ENCODE data around the gene ACSF2.
"Not testable (repeated sequence)": the region's sequence is repeated elsewhere in the genome, so short reads cannot be mapped to it uniquely, and the experiment has no call there.

ACSF2 gene

DNA sequence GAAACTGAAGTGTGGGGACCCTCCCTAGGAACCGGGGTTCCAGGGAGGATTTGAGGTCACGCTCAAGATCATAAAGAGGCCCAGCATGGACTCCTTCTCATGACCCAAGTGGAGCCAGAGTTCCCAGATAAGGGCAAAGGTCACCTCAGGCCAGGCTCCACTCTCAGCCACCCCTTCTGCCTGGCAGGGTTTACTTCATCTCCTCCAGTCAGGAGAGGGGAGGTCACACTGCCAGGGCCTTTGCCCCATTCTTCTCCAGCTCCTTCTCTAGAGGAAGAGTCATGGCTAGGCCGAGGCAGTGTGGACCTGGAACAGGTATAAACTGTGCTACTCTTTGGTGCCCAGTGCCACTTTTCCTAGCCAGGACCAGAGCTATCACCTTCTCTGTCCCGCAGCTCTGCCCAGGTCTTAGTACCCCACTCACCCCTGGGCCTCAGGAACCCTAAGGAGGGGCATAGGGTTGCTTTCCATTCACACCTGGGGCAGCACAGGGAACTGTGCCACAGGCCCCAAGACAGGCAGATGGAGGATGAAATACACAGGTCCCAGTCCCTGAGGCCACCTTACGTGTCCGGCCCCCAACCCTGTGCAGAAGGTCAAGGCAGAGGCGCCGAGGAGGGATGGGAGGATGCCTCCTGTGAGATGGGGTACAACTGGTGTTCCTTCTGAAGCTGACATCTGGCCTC lies 879 bp upstream of the ACSF2 start:
- peak overlapping the region; percentile 74 to 82 for H3K27ac ChIP-seq (ENCODE audit: low read depth in 2 of 2, low read length in 2 of 2)
- H3K27me3 ChIP-seq (ENCODE audit: control insufficient read depth in 2 of 2, insufficient read depth in 2 of 2, low read length in 2 of 2) = no peaks in the 10 kb centered on the region
- H3K9me3 ChIP-seq (ENCODE audit: control insufficient read depth in 2 of 2, low read length in 2 of 2) = no peaks in the 10 kb centered on the region
- H3K4me1 ChIP-seq (ENCODE audit: control insufficient read depth in 2 of 2, insufficient read depth in 2 of 2, low read length in 2 of 2) = peaks cover 30 to 42% of the 10 kb centered on the region in 2 donors
- peak overlapping the region; percentile 80 for H3K9ac ChIP-seq (ENCODE audit: low read depth in 1 of 2, low read length in 2 of 2)
- H3K4me3 ChIP-seq (ENCODE audit: low read length in 2 of 2) = peak overlapping the region; percentile 72 to 78
- no peaks in the 10 kb centered on the region for H3K36me3 ChIP-seq (ENCODE audit: control insufficient read depth in 2 of 2, insufficient read depth in 2 of 2, low read length in 2 of 2)

DNA sequence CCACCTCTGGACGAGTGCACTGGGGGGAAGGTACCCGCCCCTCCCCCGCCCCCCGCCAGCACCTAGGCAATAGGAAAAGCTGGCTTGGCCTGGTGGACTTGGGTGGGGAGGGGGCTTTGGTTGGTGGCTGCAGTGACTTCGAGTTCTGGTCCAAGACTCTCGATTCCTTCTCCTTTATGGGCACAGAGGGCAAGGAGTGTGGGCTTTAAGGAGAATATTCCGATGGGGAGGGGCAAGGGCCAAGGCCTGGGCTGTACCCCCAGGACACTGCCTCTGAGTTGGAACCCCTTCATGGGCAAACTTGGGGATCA lies 409 bp downstream of the ACSF2 start:
- peak overlapping the region; percentile 78 to 90 for H3K9ac ChIP-seq (ENCODE audit: low read depth in 1 of 2, low read length in 2 of 2)
- peaks cover 0 to 2% of the 10 kb centered on the region in 2 donors for H3K36me3 ChIP-seq (ENCODE audit: control insufficient read depth in 2 of 2, insufficient read depth in 2 of 2, low read length in 2 of 2)
- peaks cover 30 to 42% of the 10 kb centered on the region in 2 donors for H3K4me1 ChIP-seq (ENCODE audit: control insufficient read depth in 2 of 2, insufficient read depth in 2 of 2, low read length in 2 of 2)
- H3K9me3 ChIP-seq (ENCODE audit: control insufficient read depth in 2 of 2, low read length in 2 of 2) = no peaks in the 10 kb centered on the region
- no peaks in the 10 kb centered on the region for H3K27me3 ChIP-seq (ENCODE audit: control insufficient read depth in 2 of 2, insufficient read depth in 2 of 2, low read length in 2 of 2)
- peak overlapping the region; percentile 82 for H3K27ac ChIP-seq (ENCODE audit: low read depth in 2 of 2, low read length in 2 of 2)
- peak overlapping the region; percentile 79 to 88 for H3K4me3 ChIP-seq (ENCODE audit: low read length in 2 of 2)

DNA sequence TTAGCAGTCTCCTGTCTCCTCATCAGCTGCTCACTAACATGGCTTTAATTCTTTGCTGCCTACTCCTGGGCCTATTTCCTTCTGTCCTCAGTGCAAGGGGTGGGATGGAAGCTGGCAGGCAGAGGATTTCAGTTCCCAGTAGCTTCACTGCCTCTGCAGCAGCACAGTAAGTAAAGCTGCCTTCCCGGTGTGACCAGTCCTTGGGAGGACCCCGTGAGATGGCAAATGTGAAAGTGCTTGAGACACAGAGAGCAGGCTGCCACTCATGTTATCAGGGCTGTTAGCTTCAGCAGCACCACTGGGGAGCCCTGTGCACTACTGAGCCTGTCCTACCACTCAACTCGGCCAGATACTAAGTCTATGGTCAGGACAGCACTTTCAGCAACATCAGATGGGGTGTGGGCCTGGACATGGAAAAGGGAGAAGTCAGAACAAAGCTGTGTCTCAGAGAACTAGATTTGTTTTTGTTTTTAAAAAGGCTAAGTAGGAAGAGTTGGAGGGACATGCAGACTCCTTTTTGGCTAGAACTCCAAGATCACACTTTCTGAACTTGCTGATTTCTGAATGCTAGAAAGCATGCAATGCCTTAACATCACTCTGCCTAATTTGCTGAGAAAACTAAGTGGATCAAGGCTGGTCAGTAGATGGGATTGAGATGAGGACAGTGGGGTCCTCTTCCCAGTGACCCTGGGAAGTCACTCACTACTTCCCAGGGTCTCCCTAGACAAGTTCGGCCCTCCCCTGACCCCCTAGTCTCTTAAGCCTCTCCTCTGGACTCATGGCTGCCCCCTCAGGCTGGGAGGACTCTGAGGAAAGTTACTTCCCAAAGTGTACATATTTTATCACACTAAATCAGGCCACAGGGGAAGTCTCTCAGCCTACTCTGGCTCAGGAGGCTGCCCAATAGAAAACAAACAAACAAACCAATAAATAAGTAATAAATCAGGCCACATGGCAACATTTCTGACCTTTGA lies 1.1 kb downstream of the ACSF2 start:
- Histone ChIP-seq H3K9ac (ENCODE audit: low read depth in 1 of 2, low read length in 2 of 2) (peak overlapping the region; percentile 78 to 90), H3K4me1 (ENCODE audit: control insufficient read depth in 2 of 2, insufficient read depth in 2 of 2, low read length in 2 of 2) (peaks cover 26 to 40% of the 10 kb centered on the region in 2 donors)

DNA sequence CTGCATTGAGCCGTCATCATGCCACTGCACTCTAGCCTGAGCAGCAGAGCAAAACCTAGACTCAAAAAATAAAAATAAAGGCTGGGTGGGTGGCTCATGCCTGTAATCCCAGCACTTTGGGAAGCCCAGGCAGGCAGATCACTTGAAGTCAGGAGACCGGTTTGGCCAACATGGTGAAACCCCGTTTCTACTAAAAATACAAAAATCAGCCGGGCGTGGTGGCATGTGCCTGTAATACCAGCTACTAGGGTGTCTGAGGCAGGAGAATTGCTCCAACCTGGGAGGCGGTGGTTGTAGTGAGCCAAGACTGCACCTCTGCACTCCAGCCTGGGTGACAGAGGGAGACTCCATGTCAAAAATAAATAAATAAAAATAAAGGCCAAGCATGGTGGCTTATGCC lies 2.1 kb downstream of the ACSF2 start:
- Histone ChIP-seq H3K4me3 (ENCODE audit: low read length in 2 of 2) (peak overlapping the region; percentile 33 to 88), H3K4me1 (ENCODE audit: control insufficient read depth in 2 of 2, insufficient read depth in 2 of 2, low read length in 2 of 2) (peaks cover 26 to 40% of the 10 kb centered on the region in 2 donors), H3K36me3 (ENCODE audit: control insufficient read depth in 2 of 2, insufficient read depth in 2 of 2, low read length in 2 of 2) (peaks cover 2 to 13% of the 10 kb centered on the region in 2 donors), H3K9ac (ENCODE audit: low read depth in 1 of 2, low read length in 2 of 2) (peak overlapping the region in 1 of 2 donors; percentile 21)
- H3K9me3 ChIP-seq (ENCODE audit: control insufficient read depth in 2 of 2, low read length in 2 of 2); H3K27me3 ChIP-seq (ENCODE audit: control insufficient read depth in 2 of 2, insufficient read depth in 2 of 2, low read length in 2 of 2); H3K27ac ChIP-seq (ENCODE audit: low read depth in 2 of 2, low read length in 2 of 2): not testable (repeated sequence)

More for the DNA sequence above, 1.1 kb downstream of the ACSF2 start:
- H3K36me3 ChIP-seq (ENCODE audit: control insufficient read depth in 2 of 2, insufficient read depth in 2 of 2, low read length in 2 of 2) = peaks cover under 1 to 6% of the 10 kb centered on the region in 2 donors
- peak overlapping the region; percentile 82 for H3K27ac ChIP-seq (ENCODE audit: low read depth in 2 of 2, low read length in 2 of 2)
- no peaks in the 10 kb centered on the region for H3K27me3 ChIP-seq (ENCODE audit: control insufficient read depth in 2 of 2, insufficient read depth in 2 of 2, low read length in 2 of 2)
- H3K4me3 ChIP-seq (ENCODE audit: low read length in 2 of 2) = peak overlapping the region; percentile 79 to 88
- no peaks in the 10 kb centered on the region for H3K9me3 ChIP-seq (ENCODE audit: control insufficient read depth in 2 of 2, low read length in 2 of 2)

DNA sequence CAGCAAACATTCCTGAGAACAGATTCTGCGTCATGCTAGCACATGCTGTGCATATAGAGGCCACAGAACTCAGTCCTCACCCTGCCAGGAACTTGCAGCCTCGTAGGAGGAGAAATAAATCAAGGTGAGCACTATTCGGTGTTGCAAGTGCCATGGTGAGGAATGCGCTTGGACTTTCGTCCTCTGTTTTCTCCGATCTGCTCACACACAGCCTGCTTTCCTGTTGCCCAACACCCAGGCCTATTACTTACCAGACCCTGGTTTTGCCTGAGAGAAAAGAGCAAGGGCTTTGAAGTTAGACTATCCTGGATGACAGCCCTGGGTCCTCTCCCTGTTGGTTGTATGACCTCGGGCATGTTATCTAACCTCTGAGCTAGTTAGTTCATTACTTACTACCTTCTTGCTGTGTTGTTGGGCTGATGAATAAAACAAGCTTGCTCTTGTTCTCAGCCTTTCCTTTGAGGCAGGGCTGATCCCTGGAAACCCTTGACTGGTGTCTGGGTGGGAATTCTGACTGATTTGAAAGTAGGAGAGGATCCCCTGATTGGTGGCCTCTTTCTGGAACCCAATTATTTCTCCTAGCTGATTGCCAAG lies 2.9 kb downstream of the ACSF2 start:
- no peak overlapping the region for H3K9ac ChIP-seq (ENCODE audit: low read depth in 1 of 2, low read length in 2 of 2)
- H3K27ac ChIP-seq (ENCODE audit: low read depth in 2 of 2, low read length in 2 of 2) = no peak overlapping the region
- no peaks in the 10 kb centered on the region for H3K27me3 ChIP-seq (ENCODE audit: control insufficient read depth in 2 of 2, insufficient read depth in 2 of 2, low read length in 2 of 2)
- peaks cover 26 to 40% of the 10 kb centered on the region in 2 donors for H3K4me1 ChIP-seq (ENCODE audit: control insufficient read depth in 2 of 2, insufficient read depth in 2 of 2, low read length in 2 of 2)
- peaks cover 2 to 16% of the 10 kb centered on the region in 2 donors for H3K36me3 ChIP-seq (ENCODE audit: control insufficient read depth in 2 of 2, insufficient read depth in 2 of 2, low read length in 2 of 2)
- no peaks in the 10 kb centered on the region for H3K9me3 ChIP-seq (ENCODE audit: control insufficient read depth in 2 of 2, low read length in 2 of 2)
- peak overlapping the region in 1 of 2 donors; percentile 1 for H3K4me3 ChIP-seq (ENCODE audit: low read length in 2 of 2)

DNA sequence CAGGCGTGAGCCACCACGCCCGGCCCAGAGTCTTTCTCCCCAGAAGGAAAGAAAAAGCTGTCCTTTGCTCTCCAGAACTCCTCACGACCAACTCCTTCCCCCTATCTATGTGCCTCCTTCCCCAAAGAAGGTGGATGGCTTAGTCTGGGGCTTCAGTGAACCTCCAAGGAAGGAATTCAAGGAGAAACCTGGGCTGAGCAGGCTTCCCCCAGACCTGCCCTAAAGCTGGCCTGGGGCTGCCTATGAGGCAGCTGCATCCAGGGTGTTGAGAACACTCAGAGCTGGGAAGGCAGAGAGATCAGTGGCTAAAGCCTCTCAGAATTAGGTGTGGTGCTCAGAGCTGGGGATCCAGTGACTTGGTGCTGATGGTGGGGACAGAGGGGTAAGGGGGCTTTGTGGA lies 3.8 kb downstream of the ACSF2 start:
- Histone ChIP-seq H3K9ac (ENCODE audit: low read depth in 1 of 2, low read length in 2 of 2) (peak overlapping the region in 1 of 2 donors; percentile 41), H3K9me3 (ENCODE audit: control insufficient read depth in 2 of 2, low read length in 2 of 2) (no peaks in the 10 kb centered on the region), H3K27me3 (ENCODE audit: control insufficient read depth in 2 of 2, insufficient read depth in 2 of 2, low read length in 2 of 2) (no peaks in the 10 kb centered on the region), H3K4me3 (ENCODE audit: low read length in 2 of 2) (no peak overlapping the region), H3K4me1 (ENCODE audit: control insufficient read depth in 2 of 2, insufficient read depth in 2 of 2, low read length in 2 of 2) (peaks cover 25 to 37% of the 10 kb centered on the region in 2 donors), H3K36me3 (ENCODE audit: control insufficient read depth in 2 of 2, insufficient read depth in 2 of 2, low read length in 2 of 2) (peaks cover 2 to 16% of the 10 kb centered on the region in 2 donors), H3K27ac (ENCODE audit: low read depth in 2 of 2, low read length in 2 of 2) (no peak overlapping the region)

DNA sequence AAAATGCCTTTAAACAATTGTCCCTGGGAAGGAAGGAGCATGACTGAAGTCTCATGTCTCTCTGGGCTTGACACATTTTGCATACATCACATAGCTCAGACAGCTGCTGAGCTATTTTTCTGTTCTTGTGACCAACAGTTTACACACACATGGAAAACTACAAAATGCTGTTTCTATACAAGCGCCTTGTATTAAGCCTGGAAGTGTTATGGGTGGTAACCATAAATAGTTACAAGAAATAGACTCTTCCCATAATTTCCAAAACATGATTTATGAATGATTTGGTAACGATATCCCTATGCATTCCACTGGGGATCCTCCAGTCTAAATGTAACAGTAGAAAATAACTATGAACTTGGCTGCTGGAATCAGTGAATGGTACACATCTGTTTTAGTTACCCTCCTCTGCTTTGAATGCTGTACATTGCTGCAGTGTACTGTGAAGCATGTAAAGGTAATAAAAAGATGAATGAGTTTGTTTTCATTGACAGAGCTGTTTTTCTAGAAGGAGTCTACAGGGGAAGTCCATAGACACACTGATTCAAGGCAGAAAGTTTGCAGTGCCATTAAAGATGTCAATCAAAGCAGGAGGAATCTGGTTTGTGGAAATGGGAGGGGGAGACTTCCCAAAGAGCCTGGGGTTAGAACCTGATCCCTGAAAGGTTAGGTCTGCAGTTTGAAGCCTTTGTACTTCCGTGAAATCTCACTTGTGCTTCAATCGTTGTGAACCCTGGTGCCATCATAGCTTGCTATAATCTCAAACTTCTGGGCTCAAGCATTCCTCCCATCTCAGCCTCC lies 5.0 kb downstream of the ACSF2 start:
- H3K27me3 ChIP-seq (ENCODE audit: control insufficient read depth in 2 of 2, insufficient read depth in 2 of 2, low read length in 2 of 2) = no peaks in the 10 kb centered on the region
- H3K4me1 ChIP-seq (ENCODE audit: control insufficient read depth in 2 of 2, insufficient read depth in 2 of 2, low read length in 2 of 2) = peaks cover 16 to 27% of the 10 kb centered on the region in 2 donors
- no peak overlapping the region for H3K4me3 ChIP-seq (ENCODE audit: low read length in 2 of 2)
- no peaks in the 10 kb centered on the region for H3K9me3 ChIP-seq (ENCODE audit: control insufficient read depth in 2 of 2, low read length in 2 of 2)
- no peak overlapping the region for H3K9ac ChIP-seq (ENCODE audit: low read depth in 1 of 2, low read length in 2 of 2)
- H3K36me3 ChIP-seq (ENCODE audit: control insufficient read depth in 2 of 2, insufficient read depth in 2 of 2, low read length in 2 of 2) = peaks cover 2 to 16% of the 10 kb centered on the region in 2 donors
- no peak overlapping the region for H3K27ac ChIP-seq (ENCODE audit: low read depth in 2 of 2, low read length in 2 of 2)

DNA sequence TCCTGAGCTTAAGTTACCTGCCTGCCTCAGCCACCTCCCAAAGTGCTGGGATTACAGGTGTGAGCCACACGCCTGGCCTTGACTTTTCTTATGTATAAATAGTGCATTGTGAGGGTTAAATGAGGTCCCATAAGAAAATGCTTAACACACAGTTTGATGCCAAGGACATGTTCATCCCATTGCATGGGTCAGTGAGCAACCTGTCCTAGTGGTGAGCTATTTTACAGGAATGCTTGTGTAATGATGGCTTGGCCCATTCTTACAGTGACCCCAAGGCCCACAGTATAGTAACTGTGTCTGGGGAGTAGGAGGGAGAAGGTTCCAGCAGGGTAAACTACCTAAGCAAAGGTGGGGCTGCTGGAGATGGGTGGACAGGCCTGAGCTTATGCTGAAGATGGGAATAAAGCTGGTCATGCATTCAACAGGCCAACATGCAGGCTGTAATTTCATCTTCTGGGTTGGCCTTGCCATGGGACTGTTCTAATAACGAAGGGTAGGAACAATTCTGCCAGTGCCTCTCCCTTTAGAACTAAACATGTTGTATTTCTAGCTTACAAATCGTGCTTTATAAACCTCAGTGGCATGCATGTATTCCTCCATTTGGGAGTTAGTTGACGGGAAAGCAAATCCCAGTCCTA lies 6.2 kb downstream of the ACSF2 start:
- Histone ChIP-seq H3K9ac (ENCODE audit: low read depth in 1 of 2, low read length in 2 of 2) (no peak overlapping the region), H3K9me3 (ENCODE audit: control insufficient read depth in 2 of 2, low read length in 2 of 2) (no peaks in the 10 kb centered on the region), H3K4me3 (ENCODE audit: low read length in 2 of 2) (no peak overlapping the region), H3K36me3 (ENCODE audit: control insufficient read depth in 2 of 2, insufficient read depth in 2 of 2, low read length in 2 of 2) (peaks cover 5 to 16% of the 10 kb centered on the region in 2 donors), H3K27me3 (ENCODE audit: control insufficient read depth in 2 of 2, insufficient read depth in 2 of 2, low read length in 2 of 2) (no peaks in the 10 kb centered on the region), H3K4me1 (ENCODE audit: control insufficient read depth in 2 of 2, insufficient read depth in 2 of 2, low read length in 2 of 2) (peaks cover 9 to 19% of the 10 kb centered on the region in 2 donors), H3K27ac (ENCODE audit: low read depth in 2 of 2, low read length in 2 of 2) (no peak overlapping the region)

DNA sequence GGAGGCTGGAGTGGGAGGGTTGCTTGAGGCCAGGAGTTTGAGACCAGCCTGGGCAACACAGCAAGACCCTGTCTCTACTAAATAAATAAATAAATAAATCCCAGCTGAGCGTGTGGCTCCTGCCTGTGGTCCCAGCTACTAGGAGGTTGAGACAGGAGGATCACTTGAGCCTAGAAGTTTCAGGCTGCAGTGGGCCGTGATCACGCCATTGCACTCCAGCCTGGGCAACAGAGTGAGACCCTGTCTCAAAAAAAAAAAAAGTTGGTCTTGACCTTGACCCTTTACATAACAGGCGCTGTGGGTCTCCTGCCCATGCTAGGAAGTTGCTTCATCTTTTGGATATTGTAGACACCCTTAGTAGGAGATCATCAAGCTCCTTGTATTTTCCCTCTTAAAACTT lies 11.4 kb downstream of the ACSF2 start:
- Histone ChIP-seq H3K4me3 (ENCODE audit: low read length in 2 of 2) (no peak overlapping the region), H3K9me3 (ENCODE audit: control insufficient read depth in 2 of 2, low read length in 2 of 2) (no peaks in the 10 kb centered on the region), H3K4me1 (ENCODE audit: control insufficient read depth in 2 of 2, insufficient read depth in 2 of 2, low read length in 2 of 2) (peaks cover 16 to 18% of the 10 kb centered on the region in 2 donors), H3K9ac (ENCODE audit: low read depth in 1 of 2, low read length in 2 of 2) (no peak overlapping the region), H3K36me3 (ENCODE audit: control insufficient read depth in 2 of 2, insufficient read depth in 2 of 2, low read length in 2 of 2) (peaks cover 3 to 7% of the 10 kb centered on the region in 2 donors), H3K27me3 (ENCODE audit: control insufficient read depth in 2 of 2, insufficient read depth in 2 of 2, low read length in 2 of 2) (no peaks in the 10 kb centered on the region), H3K27ac (ENCODE audit: low read depth in 2 of 2, low read length in 2 of 2) (no peak overlapping the region)

Measured in mucosa of rectum (tissue), 2 donors.